Keratinocyte (primary cell): Measurements from ENCODE around the gene ADGRB2.

Source experiments
- CTCF ChIP-seq, 3 experiments: IDR thresholded peaks in 1 of 3; conservative IDR thresholded peaks in 1 of 3; optimal IDR thresholded peaks in 1 of 3; 2 replicates in 2 of 3; 3 replicates in 1 of 3; pipeline versions ENCODE3 to v1.5.1; 2011; ENCODE audit warnings: low read length in 3 of 3, mild to moderate bottlenecking in 3 of 3, moderate library complexity in 2 of 3, control low read depth in 1 of 3, inconsistent platforms in 1 of 3; ENCODE audit not compliant: insufficient read depth in 2 of 3; ENCODE audit errors: extremely low read depth in 1 of 3
- EZH2 ChIP-seq: IDR thresholded peaks from one replicate; pipeline ENCODE4 v1.6.1; 2012; ENCODE audit warnings: inconsistent platforms, mild to moderate bottlenecking, low read length, moderate library complexity

- no peak for TF ChIP-seq CTCF (optimal IDR thresholded peaks at IDR 0.05 in 1 of 3, IDR thresholded peaks at IDR 0.05 in 1 of 3, conservative IDR thresholded peaks at IDR 0.05 in 1 of 3; ENCODE audit: extremely low read depth in 1 of 3, insufficient read depth in 2 of 3, low read length in 3 of 3)
- no peak for TF ChIP-seq EZH2
These were observed 72.7 kb downstream of the ADGRB2 start for GRCh38 chr1:31691446-31691845.
